HG03520 (cell line): ENCODE data around the gene TBATA.

Experiments
- ATAC-seq: cut with Tn5 transposase; IDR thresholded peaks from one replicate; pipeline ENCODE4 v1.9.1; 2021; ENCODE audit warnings: mild to moderate bottlenecking, moderate library complexity; ENCODE audit not compliant: unreplicated experiment

The TBATA gene

GRCh38 chr10:70809011-70809611 is 23.9 kb upstream of the TBATA start:
- ATAC-seq: no peak

DNA sequence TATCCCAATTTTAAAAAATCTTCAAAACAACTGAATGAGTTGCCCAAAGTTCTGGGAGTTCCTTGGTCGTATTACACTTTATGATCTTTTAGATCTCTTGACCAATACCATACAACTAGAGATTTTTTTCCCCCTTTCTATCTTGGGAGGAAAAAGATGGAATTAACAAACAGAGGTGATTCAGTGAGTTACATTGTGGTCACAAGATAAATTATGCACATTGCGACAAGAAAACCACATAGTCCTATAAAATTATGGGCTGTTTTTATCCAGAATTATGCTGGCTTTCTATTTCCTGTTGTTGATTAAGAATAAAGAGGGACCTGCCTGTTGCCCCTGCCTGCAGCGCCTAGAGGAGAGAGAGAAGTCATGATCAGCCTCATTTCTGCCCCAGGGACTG is 22.4 kb upstream of the TBATA start:
- ATAC-seq: no peak

- no peak for ATAC-seq
Observed at GRCh38 chr10:70806841-70807240, 21.7 kb upstream of the TBATA start.

GRCh38 chr10:70805619-70806215 is 20.5 kb upstream of the TBATA start:
- no peak for ATAC-seq

DNA sequence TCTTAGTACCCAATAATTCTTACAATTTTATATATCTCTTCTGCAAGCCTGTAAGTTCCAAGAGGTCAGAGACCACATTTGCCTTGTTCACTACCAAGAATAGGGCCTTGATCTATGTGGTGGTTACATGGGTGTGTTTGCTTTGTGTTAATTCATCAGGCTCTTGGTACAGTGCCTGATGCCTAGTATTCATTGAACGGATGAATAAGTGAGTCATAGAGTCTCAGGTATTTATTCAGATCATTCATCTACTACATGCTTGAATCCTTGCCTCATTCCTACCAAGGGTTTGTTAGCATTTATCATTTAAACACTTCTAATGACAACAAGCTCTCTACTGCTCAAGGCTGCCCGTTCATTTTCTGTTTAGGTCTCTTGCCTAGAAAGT is 19.2 kb upstream of the TBATA start:
- no peak for ATAC-seq

GRCh38 chr10:70803775-70804420 is 18.7 kb upstream of the TBATA start:
- no peak for ATAC-seq

GRCh38 chr10:70801854-70802253 is 16.7 kb upstream of the TBATA start:
- ATAC-seq: no peak

GRCh38 chr10:70799124-70799523 is 13.9 kb upstream of the TBATA start:
- ATAC-seq: no peak

GRCh38 chr10:70797840-70798239 is 12.7 kb upstream of the TBATA start:
- no peak for ATAC-seq

- no peak for ATAC-seq
Observed at GRCh38 chr10:70795613-70796012, 10.4 kb upstream of the TBATA start.

DNA sequence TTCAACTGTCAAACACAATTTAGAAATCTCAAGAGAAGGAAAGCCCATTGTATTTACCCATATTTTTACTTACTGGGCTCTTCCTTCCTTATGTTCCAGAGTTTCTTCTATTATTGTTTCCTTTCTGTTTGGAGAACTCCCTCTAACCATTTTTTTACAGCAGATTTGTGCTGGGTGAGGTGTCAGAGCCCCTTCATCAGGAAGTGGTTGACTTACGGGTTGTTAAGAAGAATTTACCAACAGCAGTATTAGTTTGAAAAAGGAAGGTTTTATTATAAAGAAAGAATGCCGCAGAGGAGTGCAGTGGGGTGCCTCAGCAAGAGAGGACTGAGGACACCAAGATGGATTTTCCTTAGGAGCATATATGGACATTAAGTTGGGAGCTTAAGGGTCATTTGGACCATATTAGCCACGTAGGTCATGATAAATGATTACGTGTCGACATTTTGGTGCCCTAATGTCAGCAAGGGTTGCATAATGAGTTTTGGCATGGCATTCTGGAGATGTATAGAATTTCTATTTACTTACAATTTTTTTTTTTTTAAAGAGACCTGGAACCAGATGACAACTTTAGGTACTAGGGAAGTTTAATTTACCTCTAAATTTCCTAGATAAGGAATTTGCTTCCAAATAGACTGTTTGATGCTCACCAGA is 6.3 kb upstream of the TBATA start:
- no peak for ATAC-seq

GRCh38 chr10:70786799-70787415 is 1.7 kb upstream of the TBATA start:
- no peak for ATAC-seq

GRCh38 chr10:70784471-70784870 is 706 bp downstream of the TBATA start:
- no peak for ATAC-seq

DNA sequence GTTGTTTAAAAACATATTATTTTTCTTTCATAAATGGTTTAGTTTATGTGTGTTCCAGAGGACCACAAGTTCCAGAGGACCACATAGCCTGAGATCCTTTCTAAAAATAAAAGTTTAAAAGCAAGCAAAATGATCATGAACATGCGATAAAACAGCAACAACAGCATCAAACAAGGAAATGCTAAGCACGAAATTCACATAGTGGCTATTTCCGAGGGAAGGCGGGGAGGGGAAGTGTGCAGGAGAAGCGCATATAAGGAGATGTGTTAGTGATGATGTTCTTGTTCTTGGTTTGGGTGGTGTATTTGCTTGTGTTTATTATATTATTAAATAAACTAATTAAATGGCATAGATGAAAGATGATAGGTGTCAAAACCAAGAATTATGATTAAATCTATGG is 1.2 kb downstream of the TBATA start:
- ATAC-seq: no peak

DNA sequence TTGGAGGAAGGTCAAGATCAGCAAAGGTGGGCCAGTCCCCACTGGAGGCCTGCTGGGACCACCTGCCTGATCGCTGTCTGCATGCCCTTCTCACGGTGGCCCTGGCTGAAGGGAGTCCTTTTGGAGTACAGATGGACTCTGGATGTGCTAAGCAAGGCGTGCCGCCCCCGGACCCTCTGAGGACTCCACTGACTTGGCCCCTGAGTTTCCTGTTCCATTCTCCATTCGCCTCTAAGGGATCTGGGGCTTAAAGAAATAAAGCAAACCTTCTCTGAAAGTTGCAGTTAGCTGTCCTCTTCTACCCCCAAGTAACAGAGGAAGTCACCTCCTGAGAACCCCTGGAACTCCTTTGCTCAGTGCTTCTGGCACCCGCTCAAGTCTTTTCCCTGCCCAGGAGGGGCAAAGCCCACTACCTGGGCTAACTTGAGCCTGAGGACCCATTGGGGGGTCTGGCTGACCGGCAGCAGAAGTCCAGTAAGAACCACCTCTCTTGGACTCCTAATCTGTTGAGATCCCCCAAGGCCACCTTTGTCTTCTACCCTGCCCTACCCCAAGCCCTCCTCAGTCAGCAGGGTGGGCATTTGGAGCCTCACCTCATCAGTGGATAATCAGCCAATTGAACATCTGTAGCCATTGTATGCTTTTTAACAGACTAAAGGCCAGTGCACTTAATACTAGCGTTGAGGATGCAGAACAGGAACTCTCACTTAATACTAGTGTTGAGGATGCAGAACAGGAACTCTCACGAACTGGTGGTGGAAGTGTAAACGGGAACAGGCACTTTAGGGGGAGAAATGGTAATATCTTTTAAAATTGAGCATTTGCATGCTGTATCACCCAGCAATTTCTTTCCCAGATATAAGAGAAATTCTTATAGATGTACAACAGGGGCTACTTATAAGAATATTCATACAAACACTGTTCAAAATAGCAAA is 2.2 kb downstream of the TBATA start:
- no peak for ATAC-seq

GRCh38 chr10:70782086-70782745 is 3.0 kb downstream of the TBATA start:
- ATAC-seq: no peak

GRCh38 chr10:70781461-70782051 is 3.6 kb downstream of the TBATA start:
- ATAC-seq: no peak

DNA sequence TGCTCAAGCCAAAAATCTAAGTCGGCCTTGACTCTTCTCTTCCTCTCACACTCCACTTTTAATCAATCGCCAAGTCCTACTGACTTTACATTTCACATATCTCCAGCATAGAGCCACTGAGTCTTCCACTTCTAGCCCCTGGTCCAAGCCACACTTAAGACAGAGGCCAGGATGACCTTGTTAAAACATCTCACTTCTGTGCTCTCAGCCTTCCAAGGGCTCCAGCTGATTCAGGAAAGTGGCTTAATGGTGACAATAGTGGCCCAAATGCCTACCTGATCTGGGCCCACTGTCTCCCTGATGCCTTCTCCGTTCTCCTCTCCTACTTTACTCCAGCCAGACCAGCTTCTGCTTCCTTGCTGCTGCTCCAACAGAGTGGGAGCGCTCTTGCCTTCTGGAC is 4.4 kb downstream of the TBATA start:
- ATAC-seq: no peak

DNA sequence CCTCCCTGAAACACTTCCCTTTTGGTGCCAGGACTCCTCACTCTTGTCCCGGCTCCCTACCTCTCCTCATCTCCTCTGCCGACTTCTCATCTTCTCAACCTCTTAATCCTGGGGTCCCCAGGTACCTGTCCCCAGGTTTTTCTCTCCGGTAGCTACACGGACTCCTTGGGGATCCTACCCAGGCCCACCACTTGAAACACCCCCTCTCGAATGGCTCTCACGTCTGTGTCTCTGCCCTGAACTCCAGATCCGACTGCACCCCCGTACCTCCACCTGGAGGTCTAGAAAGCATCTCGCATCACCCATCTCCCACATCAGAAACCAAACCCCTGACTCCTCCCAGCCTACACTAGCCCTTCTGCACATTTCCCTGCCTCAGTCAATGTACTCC is 4.8 kb downstream of the TBATA start:
- no peak for ATAC-seq
